HL-60 (cell line): ENCODE measurements around the gene NEURL1.

Experiments used
- DNase-seq, 2 experiments: peaks; one replicate each; pipeline ENCODE4 v3.0.0-alpha.2; 2010 to 2020; ENCODE audit warnings: low read depth in 1 of 2, low spot score in 1 of 2
- H3K27ac ChIP-seq: fragments of 250-450 bp; sonication (Bioruptor Pico); replicated peaks from 2 replicates; pipeline ENCODE4 v1.5.1; 2020; ENCODE audit warnings: mild to moderate bottlenecking, moderate library complexity
- H3K27me3 ChIP-seq: fragments of 250-450 bp; sonication (Bioruptor Pico); 2 replicates; pipeline ENCODE4 v1.5.1; 2021; ENCODE audit warnings: mild to moderate bottlenecking, moderate library complexity; ENCODE audit not compliant: insufficient read depth, poor library complexity, severe bottlenecking
- H3K4me3 ChIP-seq: replicated peaks from 2 replicates; pipeline ENCODE4 v1.5.1; 2011; ENCODE audit warnings: mild to moderate bottlenecking, control low read depth, low read length; ENCODE audit not compliant: insufficient read depth
- CTCF ChIP-seq: IDR thresholded peaks from one replicate; pipeline ENCODE4 v1.5.1; 2011; ENCODE audit warnings: low read length, control low read depth, inconsistent platforms; ENCODE audit not compliant: insufficient read depth
- GABPA ChIP-seq: IDR thresholded peaks from 2 replicates; pipeline ENCODE4 v1.6.1; 2012; ENCODE audit warnings: low read depth
- POLR2AphosphoS5 ChIP-seq: IDR thresholded peaks from 2 replicates; pipeline ENCODE4 v1.6.1; 2012; ENCODE audit warnings: low read depth
- REST ChIP-seq: IDR thresholded peaks from 2 replicates; pipeline ENCODE4 v1.6.1; 2012; ENCODE audit warnings: low read depth; ENCODE audit not compliant: insufficient replicate concordance
- SPI1 ChIP-seq: IDR thresholded peaks from 2 replicates; pipeline ENCODE4 v1.6.1; 2012; ENCODE audit warnings: low read depth, mild to moderate bottlenecking, borderline replicate concordance

NEURL1 gene

GRCh38 chr10:103535595-103535994, 42.1 kb downstream of the NEURL1 start:
- Histone ChIP-seq H3K27ac (no peak overlapping the region), H3K27me3 (peaks cover 8% of the 10 kb centered on the region), H3K4me3 (no peak overlapping the region)
- TF ChIP-seq GABPA (no peak), CTCF (no peak), REST (no peak), SPI1 (no peak), POLR2AphosphoS5 (no peak)
- no peak for DNase-seq

GRCh38 chr10:103539751-103540150, 46.2 kb downstream of the NEURL1 start:
- TF ChIP-seq REST (no peak), CTCF (no peak), SPI1 (no peak), GABPA (no peak), POLR2AphosphoS5 (no peak)
- Histone ChIP-seq H3K27me3 (peaks cover 8% of the 10 kb centered on the region), H3K4me3 (no peak overlapping the region), H3K27ac (no peak overlapping the region)
- DNase-seq, result no peak

- Histone ChIP-seq H3K27ac (no peak overlapping the region), H3K27me3 (peaks cover 8% of the 10 kb centered on the region), H3K4me3 (no peak overlapping the region)
- no peak for DNase-seq
- TF ChIP-seq CTCF (no peak), POLR2AphosphoS5 (no peak), SPI1 (no peak), REST (no peak), GABPA (no peak)
These were observed 47.2 kb downstream of the NEURL1 start for GRCh38 chr10:103540722-103541121.
